Measurements from ENCODE around the gene GOLGA1.
A peak's percentile ranks its signal among the peaks of the same experiment; 100 is the strongest.

GOLGA1 gene

GRCh38 chr9:124880501-124880900 lies 60.4 kb downstream of the GOLGA1 start:
- no peaks in the 10 kb centered on the region for H3K27me3 ChIP-seq (ENCODE audit: control insufficient read depth, insufficient read depth, low read length)
- no peaks in the 10 kb centered on the region for H3K9me3 ChIP-seq (replicated peaks; ENCODE audit: low read length)
- no peak overlapping the region for H3K9ac ChIP-seq (ENCODE audit: low read depth, low read length)
- peaks cover 72% of the 10 kb centered on the region for H3K36me3 ChIP-seq (ENCODE audit: insufficient read depth, low read length)
- no peaks in the 10 kb centered on the region for H3K4me1 ChIP-seq (ENCODE audit: control insufficient read depth, insufficient read depth, low read length)
- H3K4me2 ChIP-seq (ENCODE audit: low read length), result no peak overlapping the region
- no peak overlapping the region for H3K4me3 ChIP-seq (ENCODE audit: low read length)

- no peaks in the 10 kb centered on the region for H3K9me3 ChIP-seq (replicated peaks; ENCODE audit: low read length)
- no peaks in the 10 kb centered on the region for H3K4me1 ChIP-seq (ENCODE audit: control insufficient read depth, insufficient read depth, low read length)
- H3K27me3 ChIP-seq (ENCODE audit: control insufficient read depth, insufficient read depth, low read length), result no peaks in the 10 kb centered on the region
- H3K9ac ChIP-seq (ENCODE audit: low read depth, low read length), result no peak overlapping the region
- no peak overlapping the region for H3K4me3 ChIP-seq (ENCODE audit: low read length)
- H3K4me2 ChIP-seq (ENCODE audit: low read length), result no peak overlapping the region
- H3K36me3 ChIP-seq (ENCODE audit: insufficient read depth, low read length), result peaks cover 82% of the 10 kb centered on the region
Observed at GRCh38 chr9:124879226-124879625, 61.7 kb downstream of the GOLGA1 start.

DNA sequence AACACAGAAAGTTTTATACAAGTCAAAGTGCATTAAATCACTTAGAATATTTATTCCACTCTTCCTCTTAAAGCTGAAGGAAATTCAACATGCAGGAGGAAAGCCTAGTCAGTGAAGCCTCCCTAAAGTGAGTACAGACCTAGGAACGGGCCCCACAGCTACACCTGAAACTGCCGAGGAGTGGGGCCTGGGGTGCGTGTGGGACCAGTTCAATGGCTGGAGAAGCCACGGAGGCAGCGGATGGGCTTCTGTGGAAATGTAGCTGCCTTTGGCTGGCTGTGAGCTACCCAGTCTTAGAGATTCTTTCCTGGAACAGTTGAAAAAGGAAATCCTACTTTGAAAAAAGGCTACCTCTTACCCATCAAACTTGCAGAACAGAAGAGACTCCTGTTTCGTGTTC lies 62.4 kb downstream of the GOLGA1 start:
- Histone ChIP-seq H3K9ac (ENCODE audit: low read depth, low read length) (no peak overlapping the region), H3K4me2 (ENCODE audit: low read length) (no peak overlapping the region), H3K27me3 (ENCODE audit: control insufficient read depth, insufficient read depth, low read length) (no peaks in the 10 kb centered on the region), H3K4me1 (ENCODE audit: control insufficient read depth, insufficient read depth, low read length) (no peaks in the 10 kb centered on the region), H3K9me3 (replicated peaks; ENCODE audit: low read length) (no peaks in the 10 kb centered on the region), H3K4me3 (ENCODE audit: low read length) (no peak overlapping the region), H3K36me3 (ENCODE audit: insufficient read depth, low read length) (peaks cover 89% of the 10 kb centered on the region)

DNA sequence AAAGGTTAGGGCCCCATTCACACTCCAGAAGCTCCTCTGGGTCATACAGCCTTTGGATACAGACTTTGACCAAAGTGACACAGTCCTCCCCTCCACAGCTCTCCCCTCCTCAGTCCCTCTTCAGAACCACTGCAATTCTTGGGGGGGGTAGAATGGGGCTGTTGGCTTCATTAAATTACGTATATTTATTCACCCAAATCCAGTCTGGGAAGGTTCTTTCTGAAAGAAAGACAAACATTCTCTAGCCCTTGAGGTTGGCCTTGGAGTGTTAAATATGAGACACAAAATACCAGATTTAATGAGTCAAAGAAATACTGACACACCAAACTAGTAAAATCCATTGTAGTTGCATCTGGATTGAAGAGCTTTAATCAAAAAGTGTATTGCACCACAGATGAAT lies 62.9 kb downstream of the GOLGA1 start:
- no peak overlapping the region for H3K9ac ChIP-seq (ENCODE audit: low read depth, low read length)
- peaks cover 94% of the 10 kb centered on the region for H3K36me3 ChIP-seq (ENCODE audit: insufficient read depth, low read length)
- H3K27me3 ChIP-seq (ENCODE audit: control insufficient read depth, insufficient read depth, low read length), result no peaks in the 10 kb centered on the region
- H3K9me3 ChIP-seq (replicated peaks; ENCODE audit: low read length), result no peaks in the 10 kb centered on the region
- no peak overlapping the region for H3K4me3 ChIP-seq (ENCODE audit: low read length)
- H3K4me1 ChIP-seq (ENCODE audit: control insufficient read depth, insufficient read depth, low read length), result no peaks in the 10 kb centered on the region
- H3K4me2 ChIP-seq (ENCODE audit: low read length), result no peak overlapping the region

- peaks cover 95% of the 10 kb centered on the region for H3K36me3 ChIP-seq (ENCODE audit: insufficient read depth, low read length)
- no peaks in the 10 kb centered on the region for H3K9me3 ChIP-seq (replicated peaks; ENCODE audit: low read length)
Observed at GRCh38 chr9:124877021-124877782, 63.7 kb downstream of the GOLGA1 start.

GRCh38 chr9:124875501-124875900 lies 65.4 kb downstream of the GOLGA1 start:
- no peaks in the 10 kb centered on the region for H3K9me3 ChIP-seq (replicated peaks; ENCODE audit: low read length)
- H3K4me3 ChIP-seq (ENCODE audit: low read length), result no peak overlapping the region
- H3K36me3 ChIP-seq (ENCODE audit: insufficient read depth, low read length), result peaks cover 92% of the 10 kb centered on the region
- H3K27me3 ChIP-seq (ENCODE audit: control insufficient read depth, insufficient read depth, low read length), result no peaks in the 10 kb centered on the region
- peaks cover 20% of the 10 kb centered on the region for H3K4me1 ChIP-seq (ENCODE audit: control insufficient read depth, insufficient read depth, low read length)
- no peak overlapping the region for H3K9ac ChIP-seq (ENCODE audit: low read depth, low read length)
- H3K4me2 ChIP-seq (ENCODE audit: low read length), result no peak overlapping the region

More at GRCh38 chr9:124877021-124877782, 63.7 kb downstream of the GOLGA1 start:
- H3K4me3 ChIP-seq (ENCODE audit: low read length), result no peak overlapping the region
- peaks cover 3% of the 10 kb centered on the region for H3K4me1 ChIP-seq (ENCODE audit: control insufficient read depth, insufficient read depth, low read length)
- no peak overlapping the region for H3K9ac ChIP-seq (ENCODE audit: low read depth, low read length)
- H3K4me2 ChIP-seq (ENCODE audit: low read length), result no peak overlapping the region
- H3K27me3 ChIP-seq (ENCODE audit: control insufficient read depth, insufficient read depth, low read length), result no peaks in the 10 kb centered on the region

GRCh38 chr9:124873664-124874063 lies 67.2 kb downstream of the GOLGA1 start:
- Histone ChIP-seq H3K9me3 (replicated peaks; ENCODE audit: low read length) (no peaks in the 10 kb centered on the region), H3K36me3 (ENCODE audit: insufficient read depth, low read length) (peaks cover 74% of the 10 kb centered on the region), H3K4me2 (ENCODE audit: low read length) (no peak overlapping the region), H3K27me3 (ENCODE audit: control insufficient read depth, insufficient read depth, low read length) (no peaks in the 10 kb centered on the region), H3K4me1 (ENCODE audit: control insufficient read depth, insufficient read depth, low read length) (peaks cover 23% of the 10 kb centered on the region), H3K4me3 (ENCODE audit: low read length) (no peak overlapping the region), H3K9ac (ENCODE audit: low read depth, low read length) (no peak overlapping the region)

DNA sequence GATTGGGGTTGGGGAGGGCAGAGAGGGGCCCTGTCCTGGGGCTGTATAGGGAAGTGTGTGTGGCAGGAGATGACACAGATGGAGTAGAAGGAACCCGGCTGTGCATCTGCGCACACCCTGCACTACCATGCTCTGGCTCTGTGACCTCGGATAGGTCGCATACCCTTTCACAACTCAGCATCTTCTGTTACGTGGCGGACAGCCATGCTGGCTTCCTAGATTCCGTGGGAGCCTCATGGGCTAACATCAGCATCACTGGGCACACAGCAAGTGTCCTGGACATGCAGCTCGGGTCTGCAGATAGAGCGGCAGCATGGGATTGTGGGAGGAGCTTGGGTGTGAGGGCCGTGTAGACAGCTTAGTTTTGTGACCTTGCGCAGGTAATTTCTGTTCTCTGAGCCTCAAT lies 69.7 kb downstream of the GOLGA1 start:
- peak overlapping the region; percentile 94 for H3K4me2 ChIP-seq (ENCODE audit: low read length)
- no peaks in the 10 kb centered on the region for H3K9me3 ChIP-seq (replicated peaks; ENCODE audit: low read length)
- peaks cover 29% of the 10 kb centered on the region for H3K4me1 ChIP-seq (ENCODE audit: control insufficient read depth, insufficient read depth, low read length)
- H3K27me3 ChIP-seq (ENCODE audit: control insufficient read depth, insufficient read depth, low read length), result no peaks in the 10 kb centered on the region
- peak overlapping the region; percentile 97 for H3K4me3 ChIP-seq (ENCODE audit: low read length)
- H3K36me3 ChIP-seq (ENCODE audit: insufficient read depth, low read length), result peaks cover 49% of the 10 kb centered on the region
- H3K9ac ChIP-seq (ENCODE audit: low read depth, low read length), result peak overlapping the region; percentile 99

- Histone ChIP-seq H3K4me3 (ENCODE audit: low read length) (peak overlapping the region; percentile 97), H3K36me3 (ENCODE audit: insufficient read depth, low read length) (peaks cover 45% of the 10 kb centered on the region), H3K9ac (ENCODE audit: low read depth, low read length) (peak overlapping the region; percentile 99), H3K27me3 (ENCODE audit: control insufficient read depth, insufficient read depth, low read length) (no peaks in the 10 kb centered on the region), H3K4me1 (ENCODE audit: control insufficient read depth, insufficient read depth, low read length) (peaks cover 29% of the 10 kb centered on the region), H3K4me2 (ENCODE audit: low read length) (peak overlapping the region; percentile 94), H3K9me3 (replicated peaks; ENCODE audit: low read length) (no peaks in the 10 kb centered on the region)
Observed at GRCh38 chr9:124870723-124871122, 70.2 kb downstream of the GOLGA1 start.

DNA sequence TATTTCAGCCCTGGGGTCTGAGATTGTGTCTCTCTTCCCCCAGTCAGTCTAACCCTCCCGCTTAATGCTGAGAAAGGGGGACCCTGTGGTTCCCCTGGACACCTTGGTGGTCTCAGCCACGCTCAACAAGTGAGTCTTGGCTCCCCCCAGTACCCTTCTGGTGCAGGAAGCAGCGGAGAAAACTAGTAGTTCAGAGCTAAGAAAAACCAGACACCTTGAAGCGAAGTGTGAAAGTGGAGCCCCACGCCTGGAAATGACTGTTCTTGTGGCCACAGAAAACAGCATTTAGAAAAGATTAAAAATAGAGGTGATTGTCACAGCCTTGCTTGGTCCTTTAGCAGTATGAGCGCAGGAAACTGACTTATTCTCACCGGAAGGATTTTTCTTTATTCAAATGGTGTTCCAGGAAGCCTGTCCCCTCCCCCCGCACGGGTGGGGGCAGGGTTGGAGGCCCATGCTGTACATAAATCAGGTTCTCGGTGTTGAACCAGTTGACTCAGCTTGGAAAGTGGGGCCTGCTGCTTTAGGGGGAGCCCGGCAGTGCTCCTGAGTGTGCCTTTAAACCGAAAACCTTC lies 70.8 kb downstream of the GOLGA1 start:
- Histone ChIP-seq H3K4me3 (ENCODE audit: low read length) (peak overlapping the region; percentile 97), H3K27me3 (ENCODE audit: control insufficient read depth, insufficient read depth, low read length) (no peaks in the 10 kb centered on the region), H3K36me3 (ENCODE audit: insufficient read depth, low read length) (peaks cover 39% of the 10 kb centered on the region), H3K4me1 (ENCODE audit: control insufficient read depth, insufficient read depth, low read length) (peaks cover 29% of the 10 kb centered on the region), H3K9ac (ENCODE audit: low read depth, low read length) (peak overlapping the region; percentile 99), H3K4me2 (ENCODE audit: low read length) (peak overlapping the region; percentile 94), H3K9me3 (replicated peaks; ENCODE audit: low read length) (no peaks in the 10 kb centered on the region)

DNA sequence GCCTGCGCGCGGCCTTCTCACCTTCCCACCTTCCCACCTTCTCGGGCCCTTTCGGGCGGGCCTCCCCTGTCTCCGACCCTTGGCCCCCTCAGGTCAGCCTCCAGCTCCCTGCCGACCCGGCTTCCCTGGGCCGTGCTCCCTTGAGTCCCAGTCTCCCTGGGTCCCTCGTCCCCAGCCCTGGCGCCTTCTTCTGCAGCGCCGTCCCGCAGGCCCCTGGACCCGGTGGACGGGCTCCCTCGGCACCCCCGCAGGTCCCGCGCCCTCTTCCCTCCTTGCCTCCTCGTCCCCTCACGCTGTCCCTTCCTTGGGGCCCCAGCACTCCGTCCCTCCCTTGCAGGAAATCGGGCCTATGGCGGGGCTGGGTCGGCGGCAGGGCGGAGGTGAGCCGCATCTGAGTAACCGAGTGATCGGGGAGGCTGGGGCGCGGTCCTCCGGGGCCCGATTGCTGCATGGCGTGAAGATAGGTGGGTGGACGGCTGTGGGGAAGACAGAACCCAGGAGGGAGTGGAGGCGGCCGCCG lies 71.4 kb downstream of the GOLGA1 start:
- peaks cover 29% of the 10 kb centered on the region for H3K4me1 ChIP-seq (ENCODE audit: control insufficient read depth, insufficient read depth, low read length)
- peak overlapping the region; percentile 94 for H3K4me2 ChIP-seq (ENCODE audit: low read length)
- H3K9ac ChIP-seq (ENCODE audit: low read depth, low read length), result peak overlapping the region; percentile 99
- H3K9me3 ChIP-seq (replicated peaks; ENCODE audit: low read length), result no peaks in the 10 kb centered on the region
- peaks cover 34% of the 10 kb centered on the region for H3K36me3 ChIP-seq (ENCODE audit: insufficient read depth, low read length)
- peak overlapping the region; percentile 97 for H3K4me3 ChIP-seq (ENCODE audit: low read length)
- H3K27me3 ChIP-seq (ENCODE audit: control insufficient read depth, insufficient read depth, low read length), result no peaks in the 10 kb centered on the region
